Right hindlimb (tissue), 1 donor: ENCODE data around the gene TSC22D2.
"Not testable (repeated sequence)": the region's sequence is repeated elsewhere in the genome, so short reads cannot be mapped to it uniquely, and the experiment has no call there.

Source experiments
- DNase-seq: peaks from one replicate; pipeline ENCODE4 v3.0.0-alpha.2; 2018

TSC22D2 gene

GRCh38 chr3:150449169-150449721 is 41.1 kb downstream of the TSC22D2 start:
- DNase-seq, result no peak

- DNase-seq, result no peak
These were observed 42.8 kb downstream of the TSC22D2 start for GRCh38 chr3:150450916-150451315.

- DNase-seq, result no peak
These were observed 43.4 kb downstream of the TSC22D2 start for GRCh38 chr3:150451329-150452048.

- no peak for DNase-seq
These were observed 45.3 kb downstream of the TSC22D2 start for GRCh38 chr3:150453353-150453752.

- no peak for DNase-seq
These were observed 46.0 kb downstream of the TSC22D2 start for GRCh38 chr3:150454085-150454484.

- DNase-seq, result no peak
These were observed 46.5 kb downstream of the TSC22D2 start for GRCh38 chr3:150454622-150455021.

GRCh38 chr3:150455341-150455740 is 47.2 kb downstream of the TSC22D2 start:
- DNase-seq, result no peak

GRCh38 chr3:150458001-150458400 is 49.9 kb downstream of the TSC22D2 start:
- DNase-seq, result no peak

- no peak for DNase-seq
These were observed 52.4 kb downstream of the TSC22D2 start for GRCh38 chr3:150460484-150460883.

GRCh38 chr3:150461399-150461798 is 53.3 kb downstream of the TSC22D2 start:
- no peak for DNase-seq

GRCh38 chr3:150462108-150462507 is 54.0 kb downstream of the TSC22D2 start:
- DNase-seq, result no peak

- DNase-seq, result no peak
These were observed 56.6 kb downstream of the TSC22D2 start for GRCh38 chr3:150464684-150465083.

- DNase-seq, result no peak
These were observed 59.3 kb downstream of the TSC22D2 start for GRCh38 chr3:150467381-150467780.

GRCh38 chr3:150469031-150469930 is 61.2 kb downstream of the TSC22D2 start:
- DNase-seq, result peak; percentile 84

GRCh38 chr3:150469931-150470740 is 62.0 kb downstream of the TSC22D2 start:
- no peak for DNase-seq

GRCh38 chr3:150472421-150472820 is 64.3 kb downstream of the TSC22D2 start:
- no peak for DNase-seq

GRCh38 chr3:150473161-150473560 is 65.1 kb downstream of the TSC22D2 start:
- not testable (repeated sequence) for DNase-seq

- no peak for DNase-seq
These were observed 71.3 kb downstream of the TSC22D2 start for GRCh38 chr3:150479370-150479769.

- DNase-seq, result no peak
These were observed 72.8 kb downstream of the TSC22D2 start for GRCh38 chr3:150480877-150481276.

- no peak for DNase-seq
These were observed 75.1 kb downstream of the TSC22D2 start for GRCh38 chr3:150483226-150483625.

GRCh38 chr3:150484410-150484809 is 76.3 kb downstream of the TSC22D2 start:
- DNase-seq, result no peak

GRCh38 chr3:150488867-150489266 is 80.8 kb downstream of the TSC22D2 start:
- no peak for DNase-seq
